Measurements from ENCODE around the gene PMFBP1.
A peak's percentile ranks its signal among the peaks of the same experiment; 100 is the strongest.

PMFBP1 gene

DNA sequence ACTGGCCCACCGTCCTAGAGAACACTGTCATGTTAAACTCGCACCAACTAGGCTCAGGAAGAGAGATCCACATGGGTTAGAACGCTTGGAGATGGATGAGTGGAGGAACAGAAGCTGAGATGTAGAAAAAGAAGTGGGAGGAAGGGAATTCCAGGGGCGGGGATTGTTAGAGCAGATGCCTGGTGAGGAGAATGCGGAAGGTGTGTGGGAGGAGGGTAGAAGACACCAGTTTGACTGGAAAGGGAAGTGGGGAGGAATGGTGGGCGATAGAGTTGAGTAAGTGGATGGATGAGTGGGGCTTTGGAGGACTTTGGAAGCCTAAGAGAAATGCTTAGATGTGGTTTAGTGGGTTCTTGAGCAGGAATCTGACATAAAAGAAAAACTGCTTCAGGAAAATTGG is 40.9 kb downstream of the PMFBP1 start:
- DNase-seq (ENCODE audit: low read depth in 2 of 2) = no peak

DNA sequence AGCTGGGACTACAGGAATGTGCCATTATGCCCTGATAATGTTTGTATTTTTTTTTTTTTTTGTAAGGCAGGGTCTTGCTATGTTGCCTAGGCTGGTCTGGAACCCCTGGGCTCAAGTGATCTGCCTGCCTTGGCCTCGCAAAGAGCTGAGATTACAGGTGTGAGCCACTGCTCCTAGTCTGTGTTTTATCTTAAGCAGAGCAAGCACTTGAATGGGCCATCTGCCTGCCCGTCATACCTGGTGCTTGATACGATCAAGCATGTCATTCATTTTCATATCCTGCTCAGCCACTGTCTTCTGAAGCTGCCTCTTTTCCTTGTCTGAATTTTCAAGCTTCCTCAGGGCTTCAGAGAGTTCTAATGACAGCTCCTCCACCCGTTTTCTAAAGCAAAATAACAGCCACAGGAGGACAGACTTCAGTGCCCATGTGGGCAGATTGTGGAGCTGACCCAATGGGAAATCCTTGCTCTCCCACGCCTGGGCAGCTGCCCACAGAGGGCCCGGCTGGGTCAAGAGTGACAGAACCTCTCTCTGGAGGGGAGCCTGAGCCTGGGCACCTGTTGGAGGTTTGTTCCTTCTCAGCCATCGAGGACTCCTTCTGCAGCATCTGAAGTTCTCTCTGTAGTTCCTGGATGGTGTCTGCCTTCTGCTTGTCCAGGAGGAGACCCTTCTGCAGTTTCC is 41.8 kb downstream of the PMFBP1 start:
- DNase-seq (ENCODE audit: low read depth in 2 of 2) = no peak

DNA sequence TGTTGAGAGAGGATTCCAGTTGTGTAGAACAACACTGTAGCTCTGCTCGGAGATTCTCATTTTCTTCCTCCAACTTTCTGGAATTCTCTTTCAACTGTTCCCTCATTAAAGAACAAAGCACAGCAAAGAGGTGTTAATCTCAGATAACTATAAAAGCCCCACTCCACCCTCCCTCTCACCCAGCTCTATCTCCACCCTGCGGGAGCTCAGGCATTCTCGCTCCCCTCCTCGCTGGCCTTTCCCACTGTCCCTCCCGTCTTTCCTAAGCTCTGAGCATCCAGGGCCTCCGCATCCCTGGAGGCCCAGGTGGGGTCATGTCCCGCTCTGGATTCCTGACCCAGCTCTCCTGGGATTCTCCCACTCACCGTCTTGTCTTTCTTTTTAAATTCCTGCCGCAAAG is 43.3 kb downstream of the PMFBP1 start:
- no peak for DNase-seq (ENCODE audit: low read depth in 2 of 2)

- no peak for DNase-seq (ENCODE audit: low read depth in 2 of 2)
Observed at GRCh38 chr16:72126429-72126765, 45.6 kb downstream of the PMFBP1 start.

DNA sequence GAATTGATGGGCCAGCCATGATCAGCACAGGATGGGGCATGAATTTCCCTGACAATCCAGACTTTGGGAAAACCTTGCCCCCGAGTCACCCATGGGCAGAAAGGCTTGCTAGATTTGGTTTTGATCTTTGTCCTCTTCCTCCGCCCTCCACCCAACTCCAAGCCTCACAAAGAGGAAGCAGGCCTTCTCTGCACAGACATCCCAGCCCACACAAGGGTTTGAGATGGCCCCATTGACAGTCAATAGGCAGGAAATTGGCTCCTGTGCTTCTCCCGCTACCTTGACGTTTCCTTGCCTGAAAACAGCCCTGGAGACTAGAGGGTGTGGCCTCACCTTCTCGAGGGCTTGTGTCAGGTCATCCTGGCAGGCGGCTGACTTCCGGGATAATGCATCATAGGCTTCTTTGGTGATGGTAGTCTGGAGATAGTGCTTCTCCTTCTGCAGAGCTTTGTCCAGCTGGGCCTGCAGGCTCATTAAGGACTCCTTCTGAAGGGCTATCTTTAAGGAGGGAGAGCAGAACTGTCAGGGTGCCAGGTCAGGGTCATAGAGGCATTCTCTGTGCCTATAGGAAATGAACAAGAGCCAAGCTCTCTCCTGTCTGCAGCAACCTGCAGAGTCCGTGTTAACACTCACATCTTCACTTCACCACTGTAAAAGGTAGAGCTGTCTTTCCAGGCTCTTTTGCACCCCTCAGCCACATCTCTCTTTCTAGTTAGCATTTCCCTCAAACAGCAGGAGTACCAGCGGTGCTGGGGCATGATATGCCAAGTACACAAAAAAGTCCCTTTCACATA is 46.1 kb downstream of the PMFBP1 start:
- DNase-seq (ENCODE audit: low read depth in 2 of 2) = no peak

DNA sequence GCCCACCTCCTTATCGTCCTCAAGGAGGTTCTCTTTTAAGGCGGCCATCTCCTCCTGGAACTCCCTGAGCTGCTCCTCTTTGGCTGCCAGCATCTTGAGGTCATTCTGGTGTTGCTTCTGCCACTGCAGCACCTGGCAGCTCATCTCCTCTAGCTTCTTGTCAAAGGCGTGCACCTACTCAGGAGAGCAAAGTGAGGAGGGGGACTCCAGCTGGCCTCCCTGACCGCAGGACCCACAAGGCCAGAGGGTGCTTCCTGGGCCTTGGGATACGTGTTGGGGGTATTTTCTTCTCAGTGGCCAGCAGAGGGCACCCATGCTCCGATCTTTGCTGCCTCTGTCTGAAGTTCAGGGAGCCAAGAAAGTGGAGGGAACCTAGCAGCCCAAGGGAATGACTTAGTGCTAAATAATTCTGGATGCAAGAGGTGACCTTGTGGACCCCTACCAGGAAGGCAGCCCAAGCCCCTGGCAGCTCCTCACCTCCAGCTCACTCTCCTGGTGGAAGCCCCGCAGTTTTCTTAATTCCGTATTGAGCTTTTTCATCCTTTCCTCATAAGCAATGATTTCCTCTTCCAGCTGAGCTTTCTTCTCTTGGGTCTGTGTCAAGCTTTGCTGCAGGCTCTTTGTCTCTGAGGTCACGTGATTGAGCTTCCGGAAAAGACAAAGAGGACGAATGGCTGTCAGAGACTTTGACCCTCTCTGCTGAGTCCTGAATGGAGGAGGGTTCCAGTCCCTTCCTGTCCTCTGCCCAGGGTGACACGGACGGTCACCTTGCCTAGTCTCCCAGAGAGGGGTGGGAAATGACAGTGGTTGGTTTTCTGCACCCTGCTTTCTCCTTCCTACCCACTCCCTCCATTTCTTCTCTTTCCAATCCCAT is 47.0 kb downstream of the PMFBP1 start:
- DNase-seq (ENCODE audit: low read depth in 2 of 2) = peak; percentile 14 to 34

- no peak for DNase-seq (ENCODE audit: low read depth in 2 of 2)
Observed at GRCh38 chr16:72124148-72124547, 47.8 kb downstream of the PMFBP1 start.

DNA sequence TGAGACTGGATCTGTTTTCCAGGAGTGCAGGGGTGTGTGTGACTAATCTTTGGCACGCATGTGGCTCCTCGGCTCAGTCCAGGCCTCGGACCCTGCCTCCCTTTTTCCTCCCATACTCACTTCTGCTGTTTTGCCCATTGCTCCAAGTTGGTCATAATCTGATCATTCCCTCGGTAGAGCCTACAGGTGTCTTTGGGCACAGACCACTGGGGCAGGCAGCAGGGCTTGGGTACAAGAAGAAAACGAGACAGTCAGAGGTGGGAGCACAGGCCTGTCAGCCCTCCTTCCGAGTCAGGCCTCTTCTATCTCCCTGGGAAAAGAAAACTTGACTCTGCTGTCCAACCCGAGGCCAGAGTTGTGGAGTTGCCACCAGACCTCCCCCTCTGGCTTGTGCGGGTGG is 48.5 kb downstream of the PMFBP1 start:
- no peak for DNase-seq (ENCODE audit: low read depth in 2 of 2)

DNA sequence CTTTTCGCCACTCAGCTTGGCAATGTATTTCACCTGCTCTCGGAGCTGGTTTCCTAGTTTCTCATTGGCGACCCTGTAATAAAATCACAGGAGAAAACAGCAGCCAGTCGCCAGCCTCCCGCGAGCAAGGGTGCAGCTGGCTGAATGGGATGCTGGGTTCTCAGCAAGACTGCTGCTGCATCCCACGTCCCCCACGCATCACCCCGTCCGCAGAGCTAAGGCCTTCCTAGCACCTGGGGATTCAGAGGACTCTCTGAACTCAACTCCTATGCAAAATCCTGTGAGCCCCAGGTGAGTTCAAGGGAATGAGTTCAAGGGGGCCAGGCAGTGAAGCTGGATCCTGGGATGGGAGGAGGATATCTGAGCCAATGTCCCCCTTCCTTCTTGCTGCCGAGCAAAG is 49.0 kb downstream of the PMFBP1 start:
- DNase-seq (ENCODE audit: low read depth in 2 of 2) = no peak

DNA sequence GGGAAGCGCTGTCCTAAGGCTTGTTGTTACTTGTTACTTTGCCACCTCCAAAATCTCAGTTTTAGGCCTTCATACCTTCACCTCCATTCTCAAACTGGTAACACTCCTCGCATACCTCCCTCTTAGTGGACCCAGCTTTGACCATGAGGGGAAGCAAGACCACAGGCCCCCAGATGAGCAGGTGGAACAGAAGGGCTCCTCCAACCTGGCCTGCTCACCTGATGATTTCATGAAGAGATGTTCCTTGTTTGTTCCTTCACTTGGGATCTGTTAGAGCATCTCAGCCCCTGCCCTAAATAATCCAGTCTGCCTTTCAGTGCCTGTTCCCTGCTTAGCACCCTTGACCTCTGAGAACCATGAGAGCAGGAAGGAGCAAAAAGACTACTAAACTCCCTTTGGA is 49.6 kb downstream of the PMFBP1 start:
- DNase-seq (ENCODE audit: low read depth in 2 of 2) = no peak

- no peak for DNase-seq (ENCODE audit: low read depth in 2 of 2)
Observed at GRCh38 chr16:72120026-72120425, 51.9 kb downstream of the PMFBP1 start.

DNA sequence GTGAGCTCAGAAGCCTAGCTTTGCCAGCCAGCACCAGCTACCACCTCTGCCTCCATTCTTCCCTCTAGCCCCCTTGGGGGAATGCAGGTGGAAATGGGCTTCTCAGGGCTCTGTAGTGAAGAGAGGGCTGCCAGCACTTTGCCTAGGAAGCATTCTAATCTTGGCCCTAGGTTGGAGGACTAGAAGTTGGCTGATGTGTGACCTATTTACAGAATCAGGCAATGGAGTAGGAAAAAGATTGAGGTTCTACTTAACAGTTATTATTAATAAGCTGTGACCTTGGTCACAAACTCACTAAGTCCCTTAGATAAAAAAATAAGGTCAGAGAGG is 58.4 kb downstream of the PMFBP1 start:
- DNase-seq (ENCODE audit: low read depth in 2 of 2) = no peak

DNA sequence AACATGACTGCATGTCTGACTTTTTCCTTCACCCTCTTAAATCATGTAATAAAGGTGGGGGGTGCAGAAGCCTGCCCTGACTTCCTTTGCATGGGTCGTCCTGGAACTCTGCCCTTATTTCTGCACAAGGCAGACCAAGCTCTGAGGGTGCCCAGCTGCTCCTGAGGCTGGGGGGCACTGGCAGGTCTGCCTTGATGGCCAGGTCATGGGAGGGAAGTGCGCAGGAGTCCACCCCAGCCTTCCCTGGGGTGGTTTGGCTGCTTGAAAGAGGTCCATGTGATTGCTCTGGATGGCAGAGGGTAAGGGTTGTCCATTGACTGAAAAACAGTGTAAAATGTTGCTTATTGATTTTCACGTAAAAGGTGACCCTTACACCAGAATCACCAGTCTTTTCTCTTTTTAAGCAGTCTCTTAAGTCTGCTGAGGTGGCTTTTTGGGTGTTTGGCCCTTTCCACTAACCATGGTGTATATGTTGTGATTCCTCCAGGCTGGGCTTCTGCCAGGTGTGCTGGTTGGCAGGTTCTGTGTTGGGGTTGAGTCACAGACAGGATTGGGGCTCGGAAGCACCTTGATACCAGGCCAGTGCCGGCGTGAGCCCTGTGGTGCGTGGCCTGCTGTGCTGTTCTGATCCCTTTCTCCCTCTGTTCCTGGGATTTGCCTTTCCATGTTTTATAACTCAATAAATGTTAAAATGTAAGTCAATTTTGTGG is 58.9 kb downstream of the PMFBP1 start:
- no peak for DNase-seq (ENCODE audit: low read depth in 2 of 2)

DNA sequence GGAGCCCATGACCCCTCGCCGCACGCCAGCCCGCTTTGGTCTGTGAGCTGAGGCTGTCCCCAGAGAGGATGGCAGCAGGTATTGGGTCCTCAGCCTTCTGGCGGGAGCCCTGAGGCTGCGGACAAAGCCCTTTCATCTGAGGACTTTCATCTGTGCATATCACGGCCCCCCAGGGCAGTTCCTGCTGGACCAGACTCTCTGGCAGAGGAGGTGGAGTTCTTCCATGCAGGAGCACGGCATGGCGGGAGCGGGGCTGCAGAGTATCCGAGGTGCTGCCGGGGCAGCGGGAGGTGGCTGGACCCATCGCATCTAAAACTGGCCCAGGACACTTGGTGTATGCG is 59.5 kb downstream of the PMFBP1 start:
- DNase-seq (ENCODE audit: low read depth in 2 of 2) = no peak

DNA sequence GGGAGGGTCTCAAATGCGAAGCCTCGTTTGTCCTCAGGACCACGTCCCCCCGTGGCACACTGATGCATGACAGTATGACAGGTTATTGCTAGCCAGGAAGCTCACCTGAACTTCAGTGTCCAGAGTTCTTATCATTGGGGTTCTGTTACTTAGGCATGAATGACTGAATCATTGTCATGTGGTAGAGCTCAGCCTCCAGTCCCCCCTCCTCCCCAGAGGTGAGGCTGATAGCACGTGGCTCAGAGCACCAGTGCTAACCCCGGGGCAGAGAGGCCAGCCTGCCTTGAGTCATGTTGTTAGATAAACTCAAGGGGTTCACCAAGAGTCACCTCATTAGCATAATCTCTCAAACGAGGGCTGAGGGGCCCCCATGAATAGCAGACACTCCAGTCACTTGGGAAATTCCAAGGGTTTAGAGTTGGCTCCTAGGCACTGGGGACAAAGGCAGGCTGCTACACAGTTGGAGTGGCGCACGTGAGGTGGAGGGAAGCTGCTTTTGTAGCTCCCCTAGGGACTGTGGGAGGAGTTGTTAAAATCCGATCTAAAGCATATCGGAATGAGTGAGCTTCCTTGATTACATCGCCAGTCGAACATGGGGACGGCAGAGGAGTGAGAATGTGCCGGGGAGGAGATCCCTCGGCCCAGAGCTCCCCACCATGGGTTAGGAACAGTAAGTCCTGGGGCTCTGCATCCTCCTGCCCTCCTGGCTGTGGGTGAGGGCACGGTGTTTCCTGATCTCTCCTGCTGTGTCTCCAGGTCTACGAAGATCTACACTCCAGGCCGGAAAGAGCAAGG is 60.1 kb downstream of the PMFBP1 start:
- DNase-seq (ENCODE audit: low read depth in 2 of 2) = no peak

- no peak for DNase-seq (ENCODE audit: low read depth in 2 of 2)
Observed at GRCh38 chr16:72110662-72111615, 61.0 kb downstream of the PMFBP1 start.

DNA sequence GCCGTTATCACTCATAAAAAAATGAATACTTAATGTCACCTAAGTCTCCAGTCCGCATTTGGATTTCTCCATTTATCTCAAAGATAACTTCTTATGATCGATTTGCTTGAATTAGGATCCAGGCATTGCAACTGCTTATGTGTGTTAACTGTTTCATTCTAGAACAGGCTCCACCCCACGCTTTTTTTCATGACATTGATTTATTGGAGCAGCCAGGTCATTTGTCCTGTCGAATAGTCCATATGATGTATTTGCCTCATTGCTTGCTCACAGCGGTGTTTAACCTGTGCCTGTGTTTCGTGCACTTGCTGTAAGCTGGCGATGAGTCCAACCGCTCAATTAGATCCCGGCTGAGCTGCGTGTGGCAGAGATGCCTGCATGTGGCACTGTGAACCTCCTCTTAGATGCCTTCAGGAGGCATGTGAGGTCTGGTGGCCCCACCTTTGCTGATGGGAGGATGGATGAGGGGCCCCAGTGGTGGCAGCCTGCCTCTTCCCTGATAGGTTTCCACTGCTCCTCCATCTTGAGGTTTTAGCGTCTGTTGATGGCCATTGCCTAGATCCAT is 61.9 kb downstream of the PMFBP1 start:
- no peak for DNase-seq (ENCODE audit: low read depth in 2 of 2)

DNA sequence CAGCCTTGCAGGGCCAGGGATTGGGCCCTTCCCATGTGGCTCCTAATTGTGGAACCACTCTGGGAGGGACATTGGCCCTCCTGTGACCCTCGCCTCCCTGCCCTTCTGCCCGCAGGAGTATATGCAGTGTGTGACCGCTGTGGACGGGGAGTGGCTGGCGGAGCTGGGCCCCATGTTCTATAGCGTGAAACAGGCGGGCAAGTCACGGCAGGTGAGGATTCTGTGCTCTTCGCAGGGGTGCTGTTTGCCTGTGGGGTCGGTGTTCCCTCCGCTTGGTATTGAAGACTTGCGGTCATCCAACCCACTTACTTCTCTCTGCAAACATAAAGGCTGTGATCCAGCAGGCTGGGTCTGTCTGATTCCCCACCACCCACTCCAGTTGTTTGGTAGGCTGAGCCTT is 62.7 kb downstream of the PMFBP1 start:
- no peak for DNase-seq (ENCODE audit: low read depth in 2 of 2)

DNA sequence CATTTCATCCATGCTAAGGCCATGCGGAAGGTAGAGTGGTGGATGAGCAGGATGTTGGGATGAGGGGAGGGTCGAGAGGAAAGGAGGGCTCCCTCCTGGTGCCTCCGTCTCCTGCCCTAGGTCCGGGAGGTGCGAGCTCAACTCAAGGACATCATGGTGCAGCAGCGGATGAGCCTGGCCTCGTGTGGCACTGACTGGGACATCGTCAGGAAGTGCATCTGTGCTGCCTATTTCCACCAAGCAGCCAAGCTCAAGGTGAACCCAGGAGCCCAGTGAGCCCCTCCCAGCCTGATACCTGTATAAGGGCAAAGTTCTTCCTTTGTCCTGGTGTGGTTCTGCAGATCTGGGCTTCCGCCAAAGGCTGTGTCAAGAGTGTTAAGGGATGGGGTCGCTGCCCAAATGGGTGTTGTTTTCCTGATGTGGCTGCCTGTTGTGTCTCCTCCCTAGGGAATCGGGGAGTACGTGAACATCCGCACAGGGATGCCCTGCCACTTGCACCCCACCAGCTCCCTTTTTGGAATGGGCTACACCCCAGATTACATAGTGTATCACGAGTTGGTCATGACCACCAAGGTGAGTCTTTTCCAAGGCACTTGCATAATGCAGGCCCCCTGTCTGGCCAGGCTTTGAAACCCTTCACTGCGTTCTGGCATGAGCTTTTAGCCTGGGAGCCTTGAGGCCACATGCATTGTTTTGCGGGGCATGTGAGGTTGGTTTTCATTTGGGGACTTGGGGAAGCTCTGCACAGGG is 63.4 kb downstream of the PMFBP1 start:
- DNase-seq (ENCODE audit: low read depth in 2 of 2) = no peak
